ENCODE measurements around the gene MOCS3.

The MOCS3 gene

DNA sequence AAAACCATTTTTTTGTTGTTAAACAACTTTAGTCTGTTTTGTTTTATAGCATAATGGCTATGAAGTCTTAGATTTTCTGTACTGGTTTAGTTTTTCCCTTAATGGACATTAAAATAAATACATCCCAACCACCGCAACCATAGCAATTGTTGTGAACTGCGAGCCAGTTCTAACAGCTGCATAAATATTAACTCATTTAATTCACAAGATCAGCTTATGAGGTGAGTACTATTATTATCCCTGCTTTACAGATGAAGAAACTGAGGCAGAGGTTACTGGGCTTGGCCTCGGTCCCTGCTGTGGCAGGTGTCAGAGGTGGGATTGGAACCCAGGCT is 23.1 kb downstream of the MOCS3 start:
- DNase-seq (ENCODE audit: extremely low read depth in 1 of 2, low read depth in 1 of 2), result no peak

DNA sequence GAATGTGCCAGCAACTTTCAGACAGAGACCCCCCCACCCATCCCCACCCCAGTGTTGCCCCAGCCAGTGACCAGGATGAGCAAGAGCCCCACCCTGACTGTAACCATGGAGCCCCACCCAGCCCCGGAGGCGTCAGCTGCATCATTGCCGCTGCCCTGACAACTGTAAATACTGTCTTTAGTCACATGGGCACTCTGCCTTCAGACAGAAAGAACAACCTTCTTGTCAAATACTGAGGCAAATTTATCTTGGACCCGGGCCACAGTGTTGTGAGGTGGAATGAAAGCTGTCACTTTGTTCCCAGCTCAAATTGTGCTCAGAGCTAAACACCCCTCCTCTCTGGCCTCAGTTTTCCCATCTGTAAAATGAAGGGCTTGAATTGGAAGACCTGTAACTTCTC is 23.7 kb downstream of the MOCS3 start:
- no peak for DNase-seq (ENCODE audit: extremely low read depth in 1 of 2, low read depth in 1 of 2)

DNA sequence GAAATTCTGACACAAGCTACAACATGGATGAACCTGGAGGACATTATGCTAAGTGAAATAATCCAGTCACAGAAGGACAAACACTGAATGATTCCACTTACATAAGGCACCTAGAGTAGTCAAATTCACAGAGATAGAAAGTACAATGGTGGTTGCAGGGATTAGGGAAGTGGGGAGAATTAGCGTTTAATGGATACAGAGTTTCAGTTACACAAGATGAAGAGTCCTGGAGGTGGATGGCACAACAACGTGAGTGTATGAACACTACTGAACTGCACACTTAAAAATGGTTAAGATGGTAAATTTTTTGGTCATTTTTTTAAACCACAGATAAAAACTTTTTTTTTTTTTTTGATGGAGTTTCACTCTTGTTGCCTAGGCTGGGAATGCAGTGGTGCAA is 24.7 kb downstream of the MOCS3 start:
- DNase-seq (ENCODE audit: extremely low read depth in 1 of 2, low read depth in 1 of 2), result no peak

DNA sequence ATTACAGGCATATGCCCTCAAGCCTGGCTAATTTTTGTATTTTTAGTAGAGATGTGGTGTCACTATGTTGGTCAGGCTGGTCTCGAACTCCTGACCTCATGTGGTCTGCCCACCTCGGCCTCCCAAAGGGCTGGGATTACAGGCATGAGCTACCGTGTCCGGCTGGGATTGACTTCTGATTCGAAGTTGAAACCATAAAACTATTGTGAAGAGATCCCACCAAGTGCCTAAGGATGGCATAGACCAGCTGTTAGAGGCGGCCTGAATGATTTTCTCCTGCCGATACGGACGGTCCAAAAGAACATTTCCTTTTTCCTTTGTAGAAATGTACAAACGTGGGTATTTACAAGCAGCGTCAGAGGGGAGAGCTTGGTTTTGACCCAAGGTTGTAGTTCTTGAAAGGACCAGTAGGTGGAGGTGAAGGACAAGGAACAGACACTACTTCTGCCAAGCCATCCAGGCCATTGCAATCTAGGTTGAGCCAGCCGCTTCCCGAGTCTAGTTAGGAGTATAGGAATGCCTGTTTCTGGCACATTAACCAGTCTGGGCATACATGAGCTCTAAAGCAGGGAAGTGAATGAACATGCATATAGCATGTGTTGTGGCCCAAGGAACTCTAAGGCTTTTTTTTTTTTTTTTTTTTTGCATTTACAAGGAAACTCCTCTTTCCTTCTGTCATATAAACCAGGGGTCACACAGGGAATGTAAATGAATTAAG is 29.0 kb downstream of the MOCS3 start:
- peak; percentile 14 to 16 for DNase-seq (ENCODE audit: extremely low read depth in 1 of 2, low read depth in 1 of 2)

DNA sequence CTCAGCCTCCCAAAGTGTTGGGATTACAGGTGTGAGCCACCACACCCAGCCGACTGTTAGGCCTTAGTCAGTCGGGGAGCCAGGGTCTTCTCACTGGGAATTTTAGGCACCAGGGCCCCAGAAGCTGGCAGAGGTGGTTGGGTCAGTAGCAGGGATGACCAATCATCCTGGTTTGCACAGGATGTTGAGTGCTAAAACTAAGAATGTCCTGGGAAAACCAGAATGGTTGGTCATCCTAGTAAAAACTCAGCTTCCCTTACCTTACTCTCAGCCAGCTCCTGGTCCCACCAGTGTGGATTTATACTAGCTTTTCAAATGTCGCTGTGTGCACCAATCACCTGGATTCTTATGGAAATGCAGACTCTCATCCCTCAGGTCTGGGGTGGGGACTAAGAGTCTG is 32.5 kb downstream of the MOCS3 start:
- DNase-seq (ENCODE audit: extremely low read depth in 1 of 2, low read depth in 1 of 2), result no peak

DNA sequence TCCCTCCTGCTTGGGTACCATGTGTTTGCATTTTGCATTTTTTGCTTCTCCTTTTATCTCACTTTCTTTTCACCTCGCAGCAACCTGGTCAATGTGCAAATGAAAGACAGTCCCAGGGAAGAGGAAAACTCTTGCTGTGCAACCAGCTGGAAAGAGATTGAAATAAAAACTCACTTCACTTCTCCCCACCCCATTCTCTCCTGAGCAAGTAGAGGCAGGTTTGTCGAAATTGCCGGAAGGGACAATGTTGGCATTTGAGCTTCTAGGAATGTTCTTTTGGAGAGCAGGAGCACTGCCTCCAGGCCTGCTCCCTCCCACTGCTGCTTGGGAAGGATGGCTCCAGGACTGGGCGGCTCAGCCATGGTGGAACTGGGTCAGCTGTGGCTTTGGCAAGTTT is 33.7 kb downstream of the MOCS3 start:
- DNase-seq (ENCODE audit: extremely low read depth in 1 of 2, low read depth in 1 of 2), result no peak

DNA sequence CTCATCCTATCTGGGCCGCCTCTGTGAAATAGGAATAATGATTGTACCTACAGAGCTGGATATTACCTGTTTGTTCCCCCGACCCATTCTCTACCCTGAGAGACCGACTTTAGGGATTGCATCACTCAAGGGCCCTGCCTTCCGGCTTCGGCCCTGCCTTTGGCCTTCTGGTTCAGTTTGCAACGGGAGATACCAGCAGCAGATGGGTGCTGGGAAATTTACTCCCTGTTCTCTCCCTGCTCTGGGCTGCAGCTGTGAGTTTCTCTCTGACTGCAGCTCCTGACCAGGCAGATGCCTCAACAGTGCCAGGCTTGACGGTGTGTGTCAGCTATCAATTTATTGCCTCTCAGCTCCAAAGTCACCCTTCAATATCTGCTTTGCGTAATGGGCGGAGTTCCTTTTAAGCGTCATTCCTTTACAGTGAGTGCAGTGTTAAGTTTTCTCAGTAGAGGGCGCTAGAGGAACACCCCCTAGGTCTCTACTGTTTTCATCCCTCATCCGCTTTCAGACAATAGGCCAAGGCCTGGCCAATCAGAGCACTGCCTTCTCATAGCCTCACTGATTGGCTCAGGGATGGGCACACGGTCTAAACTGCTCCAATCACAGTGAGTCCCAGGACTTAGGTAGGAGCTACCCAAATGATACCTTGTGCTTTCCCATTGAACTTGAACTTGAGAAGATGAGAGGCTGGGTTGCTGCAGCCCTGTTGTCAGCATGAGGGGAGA is 34.3 kb downstream of the MOCS3 start:
- DNase-seq (ENCODE audit: extremely low read depth in 1 of 2, low read depth in 1 of 2), result no peak

DNA sequence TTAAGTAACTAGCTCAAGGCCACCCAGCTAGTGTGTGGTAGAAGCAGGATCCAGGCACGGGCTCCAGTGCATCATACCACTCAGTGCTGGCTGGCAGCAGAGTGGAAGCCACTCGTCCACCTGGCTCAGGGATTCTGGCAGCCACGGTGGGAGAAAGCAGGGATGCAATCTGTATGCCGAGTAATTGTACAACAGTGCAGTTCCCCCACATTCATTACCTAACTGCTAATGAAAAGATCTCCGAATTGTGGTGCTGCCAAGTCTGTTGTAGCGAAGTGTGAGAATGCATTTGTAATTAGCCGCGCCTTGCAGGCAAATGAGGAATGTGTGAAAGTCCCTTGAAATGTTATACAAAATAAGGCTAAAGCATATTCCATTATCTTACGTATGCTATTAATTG is 35.3 kb downstream of the MOCS3 start:
- no peak for DNase-seq (ENCODE audit: extremely low read depth in 1 of 2, low read depth in 1 of 2)

DNA sequence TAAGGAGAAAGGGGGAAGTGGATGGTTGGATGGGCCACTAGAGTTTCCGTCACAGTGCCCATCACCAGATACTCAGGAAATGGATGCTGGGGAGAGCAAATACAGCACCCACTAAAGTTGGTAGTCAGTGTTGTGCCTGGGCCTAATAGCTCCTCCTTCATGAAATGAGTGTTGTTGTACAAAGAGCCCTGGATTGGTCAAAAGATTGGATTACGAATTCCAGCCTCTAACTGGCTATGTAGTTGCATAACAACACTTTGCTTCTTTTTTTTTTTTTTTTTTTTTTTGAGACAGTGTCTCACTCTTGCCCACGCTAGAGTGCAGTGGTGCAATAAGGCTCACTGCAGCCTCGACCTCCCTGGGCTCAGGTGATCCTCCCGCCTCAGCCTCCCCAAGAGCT is 36.9 kb downstream of the MOCS3 start:
- no peak for DNase-seq (ENCODE audit: extremely low read depth in 1 of 2, low read depth in 1 of 2)

DNA sequence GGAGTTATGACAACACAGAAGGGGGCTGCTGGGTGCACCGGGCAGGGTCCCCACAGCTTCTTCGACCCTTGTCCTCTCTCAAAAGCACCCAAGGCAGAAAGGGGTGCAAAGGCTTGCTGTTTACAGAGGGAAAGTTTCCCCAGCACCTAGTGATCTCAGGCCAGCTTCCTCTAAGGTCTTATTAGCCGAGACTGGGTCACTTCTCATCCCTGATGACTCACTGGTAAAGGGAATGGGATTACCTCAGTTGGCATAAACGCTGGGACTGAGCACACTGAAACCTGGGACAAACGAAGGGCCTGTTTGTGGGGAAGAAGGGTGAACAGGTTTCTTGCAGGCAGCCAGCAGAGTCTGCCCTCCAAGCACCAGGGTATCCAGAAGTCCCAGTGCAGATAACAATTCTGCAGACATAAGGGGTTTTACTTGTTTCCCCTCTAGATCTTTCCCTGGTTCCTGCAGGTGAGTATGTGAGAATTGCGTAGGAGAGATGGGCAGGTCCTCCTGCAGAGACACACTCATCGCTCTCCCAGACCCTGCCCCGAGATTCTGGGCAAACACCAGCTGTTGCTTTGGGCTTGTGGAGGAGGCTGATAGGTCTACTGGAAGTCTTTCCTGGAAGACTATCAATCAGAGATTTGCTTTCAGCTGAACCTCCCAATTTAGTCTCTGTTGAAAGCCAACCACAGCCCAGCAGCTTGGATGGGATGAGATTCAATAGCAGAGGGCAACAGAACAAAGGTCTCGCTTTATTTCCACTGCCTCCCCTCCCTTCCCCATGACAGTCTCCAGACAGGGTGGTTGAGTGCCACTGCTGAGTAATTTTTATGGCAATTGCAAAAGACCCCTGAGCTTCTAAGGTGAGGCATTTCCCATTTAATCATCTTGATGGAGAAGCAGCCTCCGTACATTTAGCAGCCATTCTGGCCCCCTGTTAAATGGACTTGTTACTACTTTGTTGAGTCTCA is 38.6 kb downstream of the MOCS3 start:
- no peak for DNase-seq (ENCODE audit: extremely low read depth in 1 of 2, low read depth in 1 of 2)

DNA sequence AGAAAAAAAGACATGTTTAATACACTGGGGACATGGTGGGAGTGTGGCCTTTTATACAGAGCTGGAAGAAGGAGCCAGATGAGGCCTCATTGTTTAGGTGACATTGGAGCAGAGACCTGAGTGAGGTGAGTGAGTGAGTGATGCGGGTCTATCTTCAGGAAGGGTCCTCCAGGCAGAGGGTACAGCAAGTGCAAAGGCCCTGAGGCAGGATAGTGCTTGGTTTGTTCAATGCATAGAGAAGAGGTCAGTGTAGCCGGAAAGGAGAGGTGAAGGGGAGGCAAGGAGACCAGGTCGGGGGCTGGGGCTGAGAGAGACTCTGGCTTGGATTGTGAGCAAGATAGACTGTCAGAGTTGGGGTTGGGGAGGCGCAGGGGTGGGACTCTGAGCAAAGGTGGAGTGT is 40.7 kb downstream of the MOCS3 start:
- no peak for DNase-seq (ENCODE audit: extremely low read depth in 1 of 2, low read depth in 1 of 2)

DNA sequence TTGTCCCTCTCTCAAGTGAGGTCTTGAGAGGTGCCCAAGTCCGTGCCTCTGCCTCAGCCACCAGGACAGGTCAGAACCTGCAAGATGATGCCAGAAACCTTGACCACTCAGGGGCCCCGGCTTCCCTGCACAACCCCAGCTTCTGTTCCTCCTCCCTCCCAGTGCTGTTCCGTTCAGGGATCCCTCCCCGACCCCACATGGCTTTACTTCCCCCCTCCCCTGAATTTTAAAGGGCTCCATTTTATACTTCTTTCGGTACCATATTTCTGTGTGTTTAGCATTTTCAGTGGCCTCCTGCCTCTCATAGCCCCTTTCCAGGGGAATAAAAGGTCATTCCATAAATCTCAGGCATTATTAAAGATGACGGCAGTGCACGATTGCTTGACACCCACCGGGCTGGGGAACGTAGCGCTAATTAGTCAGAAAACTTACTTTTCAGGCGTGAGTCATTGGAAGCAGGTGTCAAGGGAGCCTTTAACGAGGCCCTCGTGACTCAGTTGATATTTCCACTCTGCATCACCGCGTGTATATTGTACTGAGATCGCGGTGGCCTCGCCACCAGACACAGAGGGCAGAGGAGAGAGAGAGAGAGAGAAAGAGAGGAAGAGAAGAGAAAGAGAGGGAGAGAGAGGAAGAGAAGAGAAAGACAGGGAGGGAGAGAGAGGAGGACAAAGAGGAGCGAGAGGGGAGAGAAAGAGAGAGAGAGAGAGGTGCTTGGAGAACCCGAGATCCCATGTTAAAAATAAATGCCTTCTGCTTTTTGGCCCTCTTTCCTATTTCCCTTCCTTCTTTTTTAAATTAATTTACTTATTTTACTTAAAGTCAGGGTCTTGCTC is 43.0 kb downstream of the MOCS3 start:
- no peak for DNase-seq (ENCODE audit: extremely low read depth in 1 of 2, low read depth in 1 of 2)

DNA sequence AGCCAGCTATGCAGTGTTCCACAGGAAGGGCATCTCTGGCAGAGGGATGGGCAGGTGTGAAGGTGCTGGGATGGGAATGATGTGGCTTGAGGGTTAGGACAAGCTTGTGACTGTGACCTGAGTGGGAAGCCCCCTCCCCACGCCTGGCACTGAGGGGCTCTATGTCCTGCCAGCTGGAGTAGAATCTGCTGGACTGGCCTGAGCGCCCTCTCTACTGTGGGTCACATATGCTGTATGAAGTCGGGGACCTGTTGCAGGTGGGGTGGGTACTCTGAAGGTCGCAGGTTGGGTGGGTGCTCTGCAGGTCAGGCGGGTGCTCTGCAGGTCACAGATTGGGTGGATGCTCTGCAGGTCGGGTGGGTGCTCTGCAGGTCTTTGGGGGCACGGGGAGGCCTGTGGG is 44.0 kb downstream of the MOCS3 start:
- DNase-seq (ENCODE audit: extremely low read depth in 1 of 2, low read depth in 1 of 2), result no peak

DNA sequence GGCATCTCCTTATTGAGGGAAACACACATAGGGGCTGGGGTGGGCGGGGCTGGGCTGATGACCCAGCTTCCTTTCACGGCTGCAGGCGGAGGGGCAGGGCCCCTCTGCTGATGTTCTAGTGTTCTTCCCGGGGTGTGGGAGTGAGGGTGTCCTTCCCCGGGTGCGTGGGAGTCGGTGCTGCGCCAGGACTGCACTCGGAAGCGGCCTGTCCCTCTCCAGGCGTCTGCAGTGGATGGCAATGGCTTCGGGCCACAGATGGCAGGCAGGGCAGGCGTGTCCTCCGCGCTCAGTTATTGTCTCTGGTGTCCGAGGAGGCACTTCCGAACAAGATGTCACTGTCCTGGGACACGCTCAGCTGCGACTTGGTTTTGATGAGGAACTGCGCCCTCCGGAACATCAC is 45.1 kb downstream of the MOCS3 start:
- DNase-seq (ENCODE audit: extremely low read depth in 1 of 2, low read depth in 1 of 2), result no peak

DNA sequence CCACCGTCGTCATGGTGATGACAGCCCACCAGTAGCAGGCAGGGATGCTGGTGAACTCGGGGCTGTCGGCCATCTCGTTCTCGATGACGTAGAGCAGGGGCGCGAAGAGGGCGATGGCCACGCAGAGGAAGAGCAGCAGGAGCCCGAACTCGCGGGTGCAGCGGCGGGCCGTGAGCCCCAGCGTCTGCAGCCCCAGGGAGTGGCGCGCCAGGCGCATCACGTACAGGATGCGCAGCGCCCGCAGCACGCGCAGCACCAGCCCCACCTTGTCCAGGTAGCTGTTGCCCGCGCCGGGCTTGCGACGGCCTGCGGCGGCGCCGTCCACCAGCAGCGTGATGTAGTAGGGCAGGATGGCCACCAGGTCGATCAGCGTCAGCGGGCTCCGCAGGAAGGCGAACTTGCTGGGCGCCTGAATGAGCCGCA is 45.7 kb downstream of the MOCS3 start:
- DNase-seq (ENCODE audit: extremely low read depth in 1 of 2, low read depth in 1 of 2), result no peak

DNA sequence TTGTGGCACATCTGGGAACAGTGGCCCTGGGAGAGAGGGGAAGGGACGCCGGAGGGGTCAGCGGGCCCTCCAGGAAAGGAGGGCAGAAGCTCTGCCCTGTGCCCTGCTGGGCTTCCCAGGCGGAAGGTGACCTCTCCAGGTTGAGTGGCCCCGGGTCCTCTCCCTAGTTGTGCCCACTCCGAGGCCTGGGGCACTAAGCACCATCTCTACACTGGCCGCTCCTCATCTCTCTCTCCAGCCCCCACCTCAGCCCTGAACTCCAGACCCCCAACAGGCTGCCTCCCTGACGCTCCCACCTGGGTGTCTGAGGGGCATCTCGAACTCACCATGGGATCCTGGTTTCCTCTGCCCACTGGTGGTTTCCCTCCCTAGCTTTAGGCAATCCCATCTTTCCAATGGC is 46.2 kb downstream of the MOCS3 start:
- no peak for DNase-seq (ENCODE audit: extremely low read depth in 1 of 2, low read depth in 1 of 2)

DNA sequence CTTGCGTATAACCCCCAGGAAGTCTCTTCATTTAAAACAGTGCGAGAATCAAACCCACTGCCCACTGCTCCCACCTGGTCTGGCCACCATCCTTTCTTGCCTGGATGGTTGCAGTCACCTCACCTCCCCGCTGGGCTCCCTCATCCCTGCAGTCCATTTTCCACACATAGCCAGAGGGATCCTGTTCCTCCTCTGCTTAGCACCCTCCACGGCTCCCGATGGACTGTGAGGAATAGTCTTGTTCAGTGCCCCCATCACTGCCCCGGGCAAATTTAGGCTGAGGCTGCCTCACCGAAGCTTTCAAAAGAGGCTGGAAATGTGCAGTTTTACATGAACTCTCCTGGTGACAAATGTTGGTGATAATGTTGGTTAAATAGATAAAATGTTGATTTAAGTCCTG is 46.6 kb downstream of the MOCS3 start:
- DNase-seq (ENCODE audit: extremely low read depth in 1 of 2, low read depth in 1 of 2), result no peak

DNA sequence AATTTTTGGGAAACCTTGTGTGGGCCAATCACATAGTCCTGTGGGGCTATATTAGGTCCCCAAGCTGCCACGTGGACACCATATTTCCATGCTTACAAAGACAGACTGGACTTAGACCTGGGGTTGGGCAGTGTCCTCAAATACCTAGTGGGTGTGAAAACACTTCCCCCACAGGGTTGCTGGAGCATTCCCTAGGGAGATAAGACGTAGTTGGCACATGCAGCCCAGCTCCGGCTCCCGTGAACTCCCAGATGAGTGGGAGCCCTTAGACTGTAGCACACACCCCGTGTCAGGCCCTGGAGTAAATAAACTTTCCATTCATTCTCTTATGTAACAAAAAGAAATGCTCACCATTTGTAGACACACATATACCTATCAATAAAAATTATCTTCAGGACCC is 50.1 kb downstream of the MOCS3 start:
- no peak for DNase-seq (ENCODE audit: extremely low read depth in 1 of 2, low read depth in 1 of 2)

DNA sequence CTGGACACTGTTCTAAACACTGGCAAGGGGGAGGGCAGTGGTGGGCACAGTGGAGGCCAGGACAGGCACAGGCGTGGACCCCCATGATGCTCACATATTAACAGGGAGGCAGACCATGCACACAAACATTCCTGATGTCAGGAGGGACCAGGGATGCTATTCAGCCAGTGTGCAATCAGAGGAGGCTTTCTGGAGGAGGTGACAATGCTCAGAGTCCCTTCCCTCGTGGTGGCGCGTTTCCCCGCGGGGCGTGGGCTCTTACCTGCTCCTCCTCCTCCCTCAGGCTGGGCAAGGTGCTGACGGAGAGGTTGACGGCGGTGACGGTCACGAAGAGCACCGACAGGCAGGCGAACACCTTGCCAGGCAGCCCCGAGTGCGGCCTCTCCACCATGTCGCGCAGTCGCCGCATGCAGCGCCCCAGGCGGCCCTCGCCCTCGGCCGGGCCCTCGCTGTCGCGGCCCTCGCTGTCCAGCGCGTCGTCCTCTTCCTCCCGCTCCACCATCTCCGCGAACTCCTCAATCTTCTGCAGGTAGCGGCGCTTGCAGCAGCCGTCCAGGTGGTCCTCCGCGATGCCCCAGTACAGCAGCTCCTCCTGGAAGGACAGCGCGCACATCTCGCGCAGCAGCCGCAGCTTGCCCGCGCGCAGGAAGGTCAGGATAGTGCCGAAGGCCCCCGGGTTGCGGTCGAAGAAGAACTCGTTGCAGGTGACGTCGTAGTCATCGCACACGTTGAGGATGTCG is 50.9 kb downstream of the MOCS3 start:
- no peak for DNase-seq (ENCODE audit: extremely low read depth in 1 of 2, low read depth in 1 of 2)

DNA sequence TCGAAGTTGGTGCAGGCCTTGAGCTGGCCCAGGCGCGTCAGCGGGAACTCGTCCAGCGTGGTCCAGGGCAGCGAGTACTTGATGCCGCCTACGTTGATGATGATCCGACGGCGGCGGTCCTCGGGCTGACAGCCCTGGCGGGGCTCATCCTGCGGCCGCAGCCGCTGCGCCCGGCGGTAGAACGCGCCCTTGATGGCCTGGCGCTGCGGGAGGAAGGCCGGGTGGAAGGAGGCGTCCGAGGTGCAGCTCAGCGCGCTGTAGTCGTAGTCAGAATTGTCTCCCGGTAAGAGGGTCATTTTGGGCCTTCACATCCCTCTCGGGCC is 51.4 kb downstream of the MOCS3 start:
- DNase-seq (ENCODE audit: extremely low read depth in 1 of 2, low read depth in 1 of 2), result no peak
